Activated naive CD8-positive, alpha-beta T cell treated with anti-CD3 and anti-CD28 coated beads for 36 hours (primary cell): ENCODE data around the gene EEF1E1. TPM values are rescaled to one million over a fixed set of nuclear protein-coding genes. Genes with fewer than 3 reads are reported as not detected.

Experiments
- DNase-seq: peaks from one replicate; pipeline ENCODE4 v3.0.0; 2021
- H3K27ac Mint-ChIP-seq: one replicate; pipeline ENCODE4 v1.8.0; 2022; ENCODE audit warnings: mild to moderate bottlenecking, moderate library complexity, mixed read lengths
- H3K27me3 Mint-ChIP-seq: one replicate; pipeline ENCODE4 v1.8.0; 2022; ENCODE audit warnings: mild to moderate bottlenecking, mixed read lengths
- H3K36me3 Mint-ChIP-seq: one replicate; pipeline ENCODE4 v1.8.0; 2021; ENCODE audit warnings: mild to moderate bottlenecking, mixed read lengths
- H3K4me1 Mint-ChIP-seq: one replicate; pipeline ENCODE4 v1.8.0; 2021; ENCODE audit warnings: mixed read lengths
- H3K4me3 Mint-ChIP-seq: one replicate; pipeline ENCODE4 v1.8.0; 2022; ENCODE audit warnings: mild to moderate bottlenecking, moderate library complexity, mixed read lengths
- H3K9me3 Mint-ChIP-seq: one replicate; pipeline ENCODE4 v1.8.0; 2022; ENCODE audit warnings: mixed read lengths
- total RNA-seq, 2 experiments: library from RNA; stranded (reverse); gene quantifications; one replicate each; pipeline ENCODE4 v1.2.3, GENCODE V29; 2021

Gene EEF1E1
- total RNA-seq = 10 to 100 TPM; 92.0 to 92.6 TPM

DNA sequence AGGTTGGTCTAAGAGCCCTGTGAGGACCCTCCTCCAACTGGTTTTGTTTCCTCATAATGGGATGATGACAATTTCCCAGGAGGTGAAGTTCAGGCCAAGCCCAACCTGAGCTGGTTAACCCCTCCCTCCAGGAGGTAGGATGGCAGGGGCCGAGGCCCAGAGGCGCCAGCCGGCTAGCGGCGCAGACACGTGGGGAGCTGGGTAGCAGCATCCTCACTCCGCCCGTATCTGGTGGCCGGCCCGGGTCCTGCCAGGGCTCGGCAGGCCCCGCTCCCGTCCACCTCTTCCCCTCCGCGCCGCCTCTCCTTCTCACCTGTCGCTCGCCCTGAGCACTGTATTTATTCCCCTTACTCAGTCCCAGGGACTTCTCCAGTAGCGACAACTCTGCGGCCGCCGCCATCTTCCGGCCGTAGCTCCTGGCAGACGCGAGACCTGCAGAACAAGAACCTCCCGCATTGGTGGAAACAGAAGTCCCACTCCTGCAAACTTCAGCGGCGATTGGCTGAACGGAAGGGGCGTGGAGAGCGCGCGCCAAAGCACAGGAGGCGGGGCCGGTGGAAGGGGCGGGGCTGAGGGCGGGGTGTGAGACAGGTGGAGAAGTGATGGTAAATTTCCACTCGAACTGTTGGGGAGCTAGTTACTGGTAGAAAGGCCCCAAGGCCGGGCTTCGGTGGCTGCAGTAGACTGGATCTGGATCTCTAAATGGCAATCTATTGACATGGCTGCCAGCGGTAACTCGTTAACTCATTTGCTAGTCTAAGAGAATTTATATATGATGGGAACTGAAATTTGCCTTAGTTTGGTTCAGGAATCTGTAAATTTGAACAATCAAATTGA lies at the start of gene EEF1E1:
TSS of gene EEF1E1 (minus strand) at position 427 of the 837 bp plus-strand sequence. CDS start at position 400, 27 bp downstream.
- peak; percentile 91 for DNase-seq
- H3K4me1 Mint-ChIP-seq = peaks cover 35% of the 10 kb centered on the region
- peak within 1 kb of the TSS; percentile 96 for H3K27ac Mint-ChIP-seq
- H3K4me3 Mint-ChIP-seq = peak within 1 kb of the TSS; percentile 93
- H3K27me3 Mint-ChIP-seq = peaks cover 23% of the 10 kb centered on the region
- peaks cover 32% of the 10 kb centered on the region for H3K36me3 Mint-ChIP-seq
- H3K9me3 Mint-ChIP-seq = peaks cover 1% of the 10 kb centered on the region

DNA sequence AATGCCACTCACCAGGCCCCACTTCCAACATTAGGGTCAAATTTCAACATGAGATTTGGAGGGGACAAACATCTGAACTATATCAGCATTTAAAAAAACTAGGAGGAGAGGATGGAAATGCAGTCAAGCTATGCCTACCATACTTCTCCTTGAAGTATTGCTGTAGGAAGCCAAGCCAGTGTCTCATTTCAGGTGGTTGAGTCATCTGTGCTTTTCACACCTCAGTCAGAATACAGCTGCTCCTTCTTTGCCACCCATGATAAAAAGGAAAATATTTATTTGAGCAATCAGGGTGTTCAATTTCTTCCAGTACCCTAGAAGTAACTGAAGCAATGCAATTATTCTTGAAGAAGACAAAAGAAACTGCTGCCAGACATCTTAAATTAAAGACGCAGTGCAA lies 47.0 kb upstream of the EEF1E1 start:
- no peaks in the 10 kb centered on the region for H3K9me3 Mint-ChIP-seq
- H3K36me3 Mint-ChIP-seq = no peaks in the 10 kb centered on the region
- DNase-seq = no peak
- H3K4me3 Mint-ChIP-seq = no peak overlapping the region
- no peaks in the 10 kb centered on the region for H3K4me1 Mint-ChIP-seq
- peaks cover 13% of the 10 kb centered on the region for H3K27me3 Mint-ChIP-seq
- no peak overlapping the region for H3K27ac Mint-ChIP-seq

- Mint-ChIP-seq H3K36me3 (no peaks in the 10 kb centered on the region), H3K27me3 (peaks cover 10% of the 10 kb centered on the region), H3K4me1 (no peaks in the 10 kb centered on the region), H3K4me3 (no peak overlapping the region), H3K9me3 (no peaks in the 10 kb centered on the region), H3K27ac (no peak overlapping the region)
- DNase-seq = no peak
These were observed 41.6 kb upstream of the EEF1E1 start for GRCh38 chr6:8143945-8144344.

DNA sequence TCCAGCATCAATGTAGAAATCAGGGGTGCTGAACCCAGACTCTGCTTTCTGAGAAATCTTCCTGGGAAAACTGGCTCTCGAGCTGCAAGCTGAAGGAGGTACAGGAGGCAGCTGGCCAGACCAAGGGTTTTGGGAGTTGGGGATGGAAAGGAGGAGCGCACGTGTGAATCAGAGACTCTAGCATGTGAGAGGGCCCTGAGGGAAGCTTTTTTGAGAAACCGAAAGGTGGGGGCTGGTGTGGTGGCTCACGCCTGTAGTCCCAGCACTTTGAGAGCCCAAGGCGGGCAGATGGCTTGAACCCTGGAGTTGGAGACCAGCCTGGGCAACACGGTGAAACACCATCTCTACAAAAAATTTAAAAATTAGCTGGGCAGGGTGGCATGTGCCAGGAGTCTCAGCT lies 37.1 kb upstream of the EEF1E1 start:
- Mint-ChIP-seq H3K9me3 (no peaks in the 10 kb centered on the region), H3K36me3 (no peaks in the 10 kb centered on the region), H3K4me3 (no peak overlapping the region), H3K27ac (no peak overlapping the region), H3K4me1 (no peaks in the 10 kb centered on the region), H3K27me3 (peaks cover 19% of the 10 kb centered on the region)
- DNase-seq = no peak

GRCh38 chr6:8137529-8137939 lies 35.2 kb upstream of the EEF1E1 start:
- Mint-ChIP-seq H3K4me1 (no peaks in the 10 kb centered on the region), H3K27me3 (peaks cover 16% of the 10 kb centered on the region), H3K36me3 (no peaks in the 10 kb centered on the region), H3K4me3 (no peak overlapping the region), H3K9me3 (no peaks in the 10 kb centered on the region), H3K27ac (no peak overlapping the region)
- no peak for DNase-seq

GRCh38 chr6:8135276-8135675 lies 32.9 kb upstream of the EEF1E1 start:
- Mint-ChIP-seq H3K9me3 (no peaks in the 10 kb centered on the region), H3K27me3 (peaks cover 25% of the 10 kb centered on the region), H3K4me3 (no peak overlapping the region), H3K36me3 (no peaks in the 10 kb centered on the region), H3K27ac (no peak overlapping the region), H3K4me1 (no peaks in the 10 kb centered on the region)
- no peak for DNase-seq

DNA sequence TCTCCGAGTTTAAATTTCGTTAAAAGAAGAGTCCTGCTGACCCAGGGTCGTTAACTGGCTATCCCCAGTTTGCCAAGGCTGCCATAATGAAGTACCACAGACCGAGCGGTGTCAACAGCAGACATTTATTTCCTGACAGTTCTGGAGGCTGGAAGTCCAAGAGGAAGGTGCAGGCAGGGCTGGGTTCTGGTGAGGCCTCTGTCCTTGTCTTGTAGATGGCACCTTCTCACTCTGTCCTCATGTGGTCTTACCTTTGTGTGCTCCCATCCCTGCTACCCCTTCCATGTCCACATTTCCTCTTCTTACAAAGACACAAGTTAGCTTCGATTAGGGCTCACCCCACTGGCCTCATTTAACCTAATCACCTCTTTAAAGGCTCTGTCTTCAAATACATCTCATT lies 29.8 kb upstream of the EEF1E1 start:
- DNase-seq = no peak
- Mint-ChIP-seq H3K27ac (no peak overlapping the region), H3K9me3 (no peaks in the 10 kb centered on the region), H3K4me1 (no peaks in the 10 kb centered on the region), H3K36me3 (no peaks in the 10 kb centered on the region), H3K27me3 (peaks cover 22% of the 10 kb centered on the region), H3K4me3 (no peak overlapping the region)

DNA sequence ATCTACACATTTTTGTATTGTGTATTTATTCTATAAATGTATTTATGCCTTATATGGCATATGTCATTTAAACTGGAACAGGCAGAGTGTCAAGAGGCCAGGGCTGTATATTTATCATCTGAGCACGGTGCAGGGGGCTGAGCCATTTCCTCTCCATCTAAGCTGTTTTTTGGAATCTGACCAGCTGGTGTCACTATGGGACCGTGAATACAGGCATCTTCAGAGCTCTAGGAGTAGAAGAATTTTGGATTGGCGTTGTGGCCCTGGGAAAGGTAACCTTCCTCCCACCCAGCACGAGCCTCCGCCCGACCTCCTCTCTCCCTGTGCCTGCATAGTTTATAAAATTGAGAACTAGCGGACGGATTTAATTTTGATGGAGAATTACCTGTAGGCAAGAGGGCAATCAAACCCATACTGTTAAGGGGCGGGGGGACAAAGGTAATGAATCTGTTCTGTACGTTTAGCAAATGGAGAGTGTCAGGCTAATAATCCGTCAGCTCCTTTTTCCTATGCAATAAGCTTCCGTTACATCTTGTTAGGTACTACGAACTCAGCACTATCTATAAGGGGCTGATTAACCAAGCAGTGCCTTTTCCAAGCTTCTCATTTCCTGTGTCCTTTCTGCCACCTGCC lies 29.0 kb upstream of the EEF1E1 start:
- Mint-ChIP-seq H3K36me3 (no peaks in the 10 kb centered on the region), H3K4me1 (no peaks in the 10 kb centered on the region), H3K4me3 (no peak overlapping the region), H3K27me3 (peaks cover 22% of the 10 kb centered on the region), H3K27ac (no peak overlapping the region), H3K9me3 (no peaks in the 10 kb centered on the region)
- DNase-seq = peak; percentile 32

- H3K36me3 Mint-ChIP-seq = no peaks in the 10 kb centered on the region
- no peaks in the 10 kb centered on the region for H3K4me1 Mint-ChIP-seq
- H3K9me3 Mint-ChIP-seq = no peaks in the 10 kb centered on the region
- peaks cover 15% of the 10 kb centered on the region for H3K27me3 Mint-ChIP-seq
- no peak overlapping the region for H3K4me3 Mint-ChIP-seq
- no peak overlapping the region for H3K27ac Mint-ChIP-seq
- DNase-seq = no peak
These were observed 28.1 kb upstream of the EEF1E1 start for GRCh38 chr6:8130399-8130798.

DNA sequence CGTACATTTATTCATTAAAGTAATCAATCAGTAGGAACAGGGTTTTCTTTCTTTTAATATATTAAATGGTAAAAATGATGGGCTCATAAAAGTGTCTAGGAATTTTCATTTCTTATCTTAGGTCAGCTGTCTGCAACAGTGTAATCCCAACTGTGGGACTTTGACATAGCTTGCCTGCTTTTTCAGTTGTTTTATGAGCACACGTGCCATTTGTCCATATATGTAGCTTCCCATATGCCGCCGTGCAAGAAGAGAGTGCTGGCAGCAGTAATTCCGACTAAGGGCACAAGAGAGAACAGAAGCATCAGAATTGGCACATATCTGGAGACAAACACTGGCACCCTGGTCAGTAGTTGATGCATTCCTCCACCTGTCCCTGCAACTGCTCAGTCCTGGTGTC lies 20.9 kb upstream of the EEF1E1 start:
- Mint-ChIP-seq H3K4me3 (no peak overlapping the region), H3K9me3 (no peaks in the 10 kb centered on the region), H3K27me3 (peaks cover 19% of the 10 kb centered on the region), H3K36me3 (no peaks in the 10 kb centered on the region), H3K4me1 (no peaks in the 10 kb centered on the region), H3K27ac (no peak overlapping the region)
- no peak for DNase-seq

GRCh38 chr6:8114956-8115355 lies 12.6 kb upstream of the EEF1E1 start:
- no peak overlapping the region for H3K4me3 Mint-ChIP-seq
- peaks cover 12% of the 10 kb centered on the region for H3K27me3 Mint-ChIP-seq
- H3K4me1 Mint-ChIP-seq = no peaks in the 10 kb centered on the region
- no peak overlapping the region for H3K27ac Mint-ChIP-seq
- no peak for DNase-seq
- no peaks in the 10 kb centered on the region for H3K9me3 Mint-ChIP-seq
- H3K36me3 Mint-ChIP-seq = no peaks in the 10 kb centered on the region

GRCh38 chr6:8113131-8113654 lies 10.8 kb upstream of the EEF1E1 start:
- H3K36me3 Mint-ChIP-seq = no peaks in the 10 kb centered on the region
- no peak overlapping the region for H3K4me3 Mint-ChIP-seq
- no peaks in the 10 kb centered on the region for H3K4me1 Mint-ChIP-seq
- DNase-seq = no peak
- H3K27me3 Mint-ChIP-seq = peaks cover 25% of the 10 kb centered on the region
- no peak overlapping the region for H3K27ac Mint-ChIP-seq
- no peaks in the 10 kb centered on the region for H3K9me3 Mint-ChIP-seq

DNA sequence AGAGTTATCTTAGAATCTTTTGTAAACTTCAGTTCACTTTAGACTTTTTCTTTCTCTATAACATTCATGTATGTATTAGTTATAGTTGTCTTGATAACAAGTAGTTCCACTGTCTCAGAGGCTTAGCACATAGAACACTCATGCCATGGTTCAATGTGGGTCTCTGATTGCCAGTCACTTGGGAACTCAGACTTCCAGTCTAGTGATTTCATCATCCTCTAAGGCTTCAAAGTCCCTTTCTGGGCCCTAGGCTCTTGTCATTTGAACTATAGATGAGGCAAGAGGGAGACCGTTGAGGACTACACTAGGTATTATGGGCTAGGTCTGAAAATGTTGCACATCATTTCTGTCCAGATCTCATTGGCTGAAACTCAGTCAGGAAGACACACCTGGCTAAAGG lies 8.4 kb upstream of the EEF1E1 start:
- Mint-ChIP-seq H3K4me3 (no peak overlapping the region), H3K27ac (no peak overlapping the region), H3K9me3 (peaks cover 1% of the 10 kb centered on the region)

GRCh38 chr6:8110117-8110721 lies 7.9 kb upstream of the EEF1E1 start:
- no peaks in the 10 kb centered on the region for H3K4me1 Mint-ChIP-seq
- H3K36me3 Mint-ChIP-seq = no peaks in the 10 kb centered on the region
- H3K27me3 Mint-ChIP-seq = peaks cover 47% of the 10 kb centered on the region
- no peak for DNase-seq
- H3K9me3 Mint-ChIP-seq = peaks cover 1% of the 10 kb centered on the region
- H3K27ac Mint-ChIP-seq = no peak overlapping the region
- no peak overlapping the region for H3K4me3 Mint-ChIP-seq

More for the DNA sequence above, 8.4 kb upstream of the EEF1E1 start:
- H3K27me3 Mint-ChIP-seq = peaks cover 47% of the 10 kb centered on the region
- no peaks in the 10 kb centered on the region for H3K36me3 Mint-ChIP-seq
- DNase-seq = no peak
- no peaks in the 10 kb centered on the region for H3K4me1 Mint-ChIP-seq

- Mint-ChIP-seq H3K36me3 (no peaks in the 10 kb centered on the region), H3K4me1 (no peaks in the 10 kb centered on the region), H3K4me3 (no peak overlapping the region), H3K9me3 (peaks cover 1% of the 10 kb centered on the region), H3K27ac (no peak overlapping the region), H3K27me3 (peaks cover 55% of the 10 kb centered on the region)
- no peak for DNase-seq
These were observed 6.6 kb upstream of the EEF1E1 start for GRCh38 chr6:8108759-8109539.
